Endothelial cell of umbilical vein (primary cell): ENCODE results near the gene OR4D2.

Experiments used
- EZH2 ChIP-seq: IDR thresholded peaks from 2 replicates; pipeline ENCODE4 v1.6.1; 2012; ENCODE audit warnings: borderline replicate concordance, low read depth, mild to moderate bottlenecking, moderate library complexity, low read length, inconsistent platforms; ENCODE audit not compliant: severe bottlenecking
- MAX ChIP-seq: IDR thresholded peaks from 2 replicates; pipeline ENCODE4 v1.6.1; 2011; ENCODE audit not compliant: insufficient read depth, insufficient read length
- POLR2A ChIP-seq: IDR thresholded peaks from 2 replicates; pipeline ENCODE4 v1.6.1; 2012; ENCODE audit warnings: low read depth, mild to moderate bottlenecking, control low read depth, low read length

- no peak for TF ChIP-seq MAX
- TF ChIP-seq EZH2: no peak
- no peak for TF ChIP-seq POLR2A
Measured at GRCh38 chr17:58183514-58183913, 16.7 kb downstream of the OR4D2 start.
